ENCODE results near the gene PPP2R2C.

Gene PPP2R2C

GRCh38 chr4:6322067-6322760, 150.2 kb downstream of the PPP2R2C start:
- H3K4me2 ChIP-seq (ENCODE audit: low read length): no peak overlapping the region
- H3K4me3 ChIP-seq (ENCODE audit: low read depth, low read length): no peak overlapping the region
- no peak overlapping the region for H3K9ac ChIP-seq
- H3K9me3 ChIP-seq (ENCODE audit: control insufficient read depth, low read length): no peaks in the 10 kb centered on the region
- H3K27me3 ChIP-seq (ENCODE audit: control insufficient read depth, insufficient read depth, low read length): no peaks in the 10 kb centered on the region
- H3K4me1 ChIP-seq: no peaks in the 10 kb centered on the region
- TF ChIP-seq CTCF (IDR thresholded peaks at IDR 0.05): no peak
- no peaks in the 10 kb centered on the region for H3K79me2 ChIP-seq
- no peaks in the 10 kb centered on the region for H3K36me3 ChIP-seq (ENCODE audit: control insufficient read depth, insufficient read depth, low read length)
- no peak overlapping the region for H2AFZ ChIP-seq
- H3K27ac ChIP-seq: no peak overlapping the region

GRCh38 chr4:6321361-6321760, 151.1 kb downstream of the PPP2R2C start:
- Histone ChIP-seq H3K9me3 (ENCODE audit: control insufficient read depth, low read length) (no peaks in the 10 kb centered on the region), H3K79me2 (no peaks in the 10 kb centered on the region), H2AFZ (no peak overlapping the region), H3K4me3 (ENCODE audit: low read depth, low read length) (no peak overlapping the region), H3K9ac (no peak overlapping the region), H3K27ac (no peak overlapping the region), H3K36me3 (ENCODE audit: control insufficient read depth, insufficient read depth, low read length) (no peaks in the 10 kb centered on the region), H3K4me1 (no peaks in the 10 kb centered on the region), H3K27me3 (ENCODE audit: control insufficient read depth, insufficient read depth, low read length) (no peaks in the 10 kb centered on the region), H3K4me2 (ENCODE audit: low read length) (no peak overlapping the region)
- no peak for TF ChIP-seq CTCF (IDR thresholded peaks at IDR 0.05)

- Histone ChIP-seq H3K27me3 (ENCODE audit: control insufficient read depth, insufficient read depth, low read length) (no peaks in the 10 kb centered on the region), H3K36me3 (ENCODE audit: control insufficient read depth, insufficient read depth, low read length) (no peaks in the 10 kb centered on the region), H3K27ac (no peak overlapping the region), H2AFZ (no peak overlapping the region), H3K4me1 (no peaks in the 10 kb centered on the region), H3K9ac (no peak overlapping the region), H3K4me2 (ENCODE audit: low read length) (no peak overlapping the region), H3K79me2 (no peaks in the 10 kb centered on the region), H3K4me3 (ENCODE audit: low read depth, low read length) (no peak overlapping the region), H3K9me3 (ENCODE audit: control insufficient read depth, low read length) (no peaks in the 10 kb centered on the region)
- TF ChIP-seq CTCF (IDR thresholded peaks at IDR 0.05): no peak
Measured at GRCh38 chr4:6320663-6321062, 151.8 kb downstream of the PPP2R2C start.

- Histone ChIP-seq H3K9ac (no peak overlapping the region), H3K4me2 (ENCODE audit: low read length) (no peak overlapping the region), H3K27me3 (ENCODE audit: control insufficient read depth, insufficient read depth, low read length) (no peaks in the 10 kb centered on the region), H3K36me3 (ENCODE audit: control insufficient read depth, insufficient read depth, low read length) (no peaks in the 10 kb centered on the region), H3K4me1 (no peaks in the 10 kb centered on the region), H3K9me3 (ENCODE audit: control insufficient read depth, low read length) (no peaks in the 10 kb centered on the region), H3K4me3 (ENCODE audit: low read depth, low read length) (no peak overlapping the region), H3K27ac (no peak overlapping the region), H2AFZ (no peak overlapping the region), H3K79me2 (no peaks in the 10 kb centered on the region)
- no peak for TF ChIP-seq CTCF (IDR thresholded peaks at IDR 0.05)
Measured at GRCh38 chr4:6319530-6320150, 152.8 kb downstream of the PPP2R2C start.

GRCh38 chr4:6318206-6318605, 154.2 kb downstream of the PPP2R2C start:
- Histone ChIP-seq H3K36me3 (ENCODE audit: control insufficient read depth, insufficient read depth, low read length) (no peaks in the 10 kb centered on the region), H3K9me3 (ENCODE audit: control insufficient read depth, low read length) (no peaks in the 10 kb centered on the region), H3K27ac (no peak overlapping the region), H3K9ac (no peak overlapping the region), H3K27me3 (ENCODE audit: control insufficient read depth, insufficient read depth, low read length) (no peaks in the 10 kb centered on the region), H2AFZ (no peak overlapping the region), H3K4me3 (ENCODE audit: low read depth, low read length) (no peak overlapping the region), H3K79me2 (no peaks in the 10 kb centered on the region), H3K4me2 (ENCODE audit: low read length) (no peak overlapping the region), H3K4me1 (no peaks in the 10 kb centered on the region)
- no peak for TF ChIP-seq CTCF (IDR thresholded peaks at IDR 0.05)

Measured in parathyroid adenoma (tissue), 2 donors.